Naive B cell (primary cell): ENCODE data around the gene VPS16. TPM values are rescaled to one million over a fixed set of nuclear protein-coding genes. Genes with fewer than 3 reads are reported as not detected.

ENCODE experiments used
- ATAC-seq, 2 donors: fragments of 150-1000 bp; cut with Tn5 transposase; 2 replicates each; pipeline ENCODE4 v1.10.0; 2021; ENCODE audit warnings: low read depth in 2 of 2, mild to moderate bottlenecking in 2 of 2, moderate library complexity in 2 of 2
- DNase-seq: peaks from one replicate; pipeline ENCODE4 v3.0.0; 2022
- H3K27ac Mint-ChIP-seq, 6 donors: one replicate each; pipeline ENCODE4 v1.8.0; 2020 to 2022; ENCODE audit warnings: mild to moderate bottlenecking in 6 of 6, mixed read lengths in 6 of 6, moderate library complexity in 5 of 6, inconsistent platforms in 2 of 6
- H3K27me3 Mint-ChIP-seq, 3 donors: one replicate each; pipeline ENCODE4 v1.8.0; 2021 to 2022; ENCODE audit warnings: mixed read lengths in 3 of 3, mild to moderate bottlenecking in 1 of 3
- H3K36me3 Mint-ChIP-seq, 2 donors: one replicate each; pipeline ENCODE4 v1.8.0; 2020 to 2022; ENCODE audit warnings: mixed read lengths in 2 of 2, inconsistent platforms in 1 of 2, mild to moderate bottlenecking in 1 of 2
- H3K4me1 Mint-ChIP-seq, 3 donors: one replicate each; pipeline ENCODE4 v1.8.0; 2020 to 2022; ENCODE audit warnings: mixed read lengths in 3 of 3, inconsistent platforms in 1 of 3, mild to moderate bottlenecking in 1 of 3, moderate library complexity in 1 of 3
- H3K4me3 Mint-ChIP-seq, 8 donors: one replicate each; pipeline ENCODE4 v1.8.0; 2020 to 2022; ENCODE audit warnings: mild to moderate bottlenecking in 8 of 8, mixed read lengths in 8 of 8, moderate library complexity in 8 of 8, inconsistent platforms in 2 of 8
- H3K9me3 Mint-ChIP-seq, 7 donors: one replicate each; pipeline ENCODE4 v1.8.0; 2020 to 2022; ENCODE audit warnings: mixed read lengths in 7 of 7, mild to moderate bottlenecking in 5 of 7, inconsistent platforms in 2 of 7, moderate library complexity in 1 of 7
- polyA plus RNA-seq, 6 donors: library from polyadenylated mRNA; unstranded; fragments of 300-500 nt; fragmentation: Illumina TruSeq; gene quantifications; one replicate each; pipeline ENCODE4 v1.2.3, GENCODE V29; 2021; ENCODE audit warnings: low read depth in 6 of 6

Gene VPS16
- polyA plus RNA-seq, 6 donors from 2014 or later = 23.2 to 36.6 (median 29.1) TPM

- Mint-ChIP-seq H3K4me1 (peaks cover 22 to 29% (median 26%) of the 10 kb centered on the region in 3 donors), H3K9me3 (no peaks in the 10 kb centered on the region), H3K27ac (peak overlapping the region in 1 of 6 donors; percentile 20), H3K27me3 (no peaks in the 10 kb centered on the region), H3K36me3 (no peaks in the 10 kb centered on the region), H3K4me3 (no peak overlapping the region)
- DNase-seq = no peak
- no peak for ATAC-seq
These were observed 7.3 kb downstream of the VPS16 start for GRCh38 chr20:2847802-2848201.

GRCh38 chr20:2849529-2849928, 9.0 kb downstream of the VPS16 start:
- Mint-ChIP-seq H3K4me3 (no peak overlapping the region), H3K27ac (no peak overlapping the region), H3K27me3 (no peaks in the 10 kb centered on the region), H3K9me3 (no peaks in the 10 kb centered on the region), H3K4me1 (peaks cover 23 to 27% (median 25%) of the 10 kb centered on the region in 3 donors), H3K36me3 (no peaks in the 10 kb centered on the region)
- DNase-seq (no peak), ATAC-seq (no peak)

- H3K4me3 Mint-ChIP-seq = no peak overlapping the region
- no peaks in the 10 kb centered on the region for H3K9me3 Mint-ChIP-seq
- peak overlapping the region in 2 of 6 donors; percentile 33 to 67 for H3K27ac Mint-ChIP-seq
- H3K36me3 Mint-ChIP-seq = no peaks in the 10 kb centered on the region
- no peaks in the 10 kb centered on the region for H3K27me3 Mint-ChIP-seq
- H3K4me1 Mint-ChIP-seq = peaks cover 16 to 20% (median 17%) of the 10 kb centered on the region in 3 donors
- ATAC-seq (no peak), DNase-seq (no peak)
These were observed 10.5 kb downstream of the VPS16 start for GRCh38 chr20:2851086-2851485.

- Mint-ChIP-seq H3K4me1 (peaks cover 0 to 6% (median 3%) of the 10 kb centered on the region in 3 donors), H3K27me3 (no peaks in the 10 kb centered on the region), H3K4me3 (no peak overlapping the region), H3K36me3 (peaks cover 3 to 7% of the 10 kb centered on the region in 2 donors), H3K9me3 (no peaks in the 10 kb centered on the region), H3K27ac (peak overlapping the region in 1 of 6 donors; percentile 83)
- ATAC-seq (no peak), DNase-seq (no peak)
These were observed 18.0 kb downstream of the VPS16 start for GRCh38 chr20:2858591-2858990.

- Mint-ChIP-seq H3K27me3 (no peaks in the 10 kb centered on the region), H3K9me3 (no peaks in the 10 kb centered on the region), H3K4me3 (no peak overlapping the region), H3K4me1 (peaks cover 0 to 3% (median 0%) of the 10 kb centered on the region in 3 donors), H3K27ac (no peak overlapping the region), H3K36me3 (peaks cover 3 to 7% of the 10 kb centered on the region in 2 donors)
- DNase-seq (no peak), ATAC-seq (no peak)
These were observed 19.0 kb downstream of the VPS16 start for GRCh38 chr20:2859330-2860121.

- Mint-ChIP-seq H3K9me3 (no peaks in the 10 kb centered on the region), H3K27ac (no peak overlapping the region), H3K4me3 (no peak overlapping the region), H3K27me3 (no peaks in the 10 kb centered on the region), H3K4me1 (peaks cover 0 to 9% (median 3%) of the 10 kb centered on the region in 3 donors), H3K36me3 (peaks cover 0 to 7% of the 10 kb centered on the region in 2 donors)
- ATAC-seq (no peak), DNase-seq (no peak)
These were observed 24.1 kb downstream of the VPS16 start for GRCh38 chr20:2864626-2865025.

GRCh38 chr20:2865101-2865500, 24.6 kb downstream of the VPS16 start:
- Mint-ChIP-seq H3K4me3 (no peak overlapping the region), H3K27me3 (no peaks in the 10 kb centered on the region), H3K36me3 (peaks cover 0 to 7% of the 10 kb centered on the region in 2 donors), H3K27ac (no peak overlapping the region), H3K4me1 (peaks cover 0 to 9% (median 3%) of the 10 kb centered on the region in 3 donors), H3K9me3 (no peaks in the 10 kb centered on the region)
- no peak for DNase-seq
- ATAC-seq = no peak

GRCh38 chr20:2865630-2866029, 25.1 kb downstream of the VPS16 start:
- no peaks in the 10 kb centered on the region for H3K27me3 Mint-ChIP-seq
- H3K4me3 Mint-ChIP-seq = no peak overlapping the region
- no peaks in the 10 kb centered on the region for H3K9me3 Mint-ChIP-seq
- DNase-seq (no peak), ATAC-seq (no peak)
- H3K27ac Mint-ChIP-seq = no peak overlapping the region
- H3K36me3 Mint-ChIP-seq = peaks cover 0 to 7% of the 10 kb centered on the region in 2 donors
- H3K4me1 Mint-ChIP-seq = peaks cover 0 to 9% (median 3%) of the 10 kb centered on the region in 3 donors

GRCh38 chr20:2866236-2866635, 25.7 kb downstream of the VPS16 start:
- Mint-ChIP-seq H3K4me3 (no peak overlapping the region), H3K27me3 (peaks cover 0 to 2% (median 0%) of the 10 kb centered on the region in 3 donors), H3K4me1 (peaks cover 0 to 9% (median 3%) of the 10 kb centered on the region in 3 donors), H3K9me3 (no peaks in the 10 kb centered on the region), H3K27ac (peak overlapping the region in 1 of 6 donors; percentile 44), H3K36me3 (peaks cover 0 to 3% of the 10 kb centered on the region in 2 donors)
- DNase-seq (no peak), ATAC-seq (no peak)

- H3K4me3 Mint-ChIP-seq = no peak overlapping the region
- no peaks in the 10 kb centered on the region for H3K36me3 Mint-ChIP-seq
- no peak overlapping the region for H3K27ac Mint-ChIP-seq
These were observed 26.7 kb downstream of the VPS16 start for GRCh38 chr20:2867081-2867864.

GRCh38 chr20:2869381-2869780, 28.8 kb downstream of the VPS16 start:
- no peak overlapping the region for H3K27ac Mint-ChIP-seq
- DNase-seq (no peak), ATAC-seq (no peak)
- H3K9me3 Mint-ChIP-seq = no peaks in the 10 kb centered on the region
- H3K4me3 Mint-ChIP-seq = peak overlapping the region in 1 of 8 donors; percentile 37
- H3K4me1 Mint-ChIP-seq = peaks cover 17 to 29% (median 18%) of the 10 kb centered on the region in 3 donors
- H3K27me3 Mint-ChIP-seq = peaks cover 0 to 9% (median 0%) of the 10 kb centered on the region in 3 donors
- no peaks in the 10 kb centered on the region for H3K36me3 Mint-ChIP-seq

More at GRCh38 chr20:2867081-2867864, 26.7 kb downstream of the VPS16 start:
- no peaks in the 10 kb centered on the region for H3K9me3 Mint-ChIP-seq
- H3K4me1 Mint-ChIP-seq = peaks cover 5 to 16% (median 10%) of the 10 kb centered on the region in 3 donors
- no peak for ATAC-seq
- H3K27me3 Mint-ChIP-seq = peaks cover 0 to 9% (median 0%) of the 10 kb centered on the region in 3 donors
- DNase-seq = no peak

- DNase-seq (no peak), ATAC-seq (no peak)
- Mint-ChIP-seq H3K9me3 (no peaks in the 10 kb centered on the region), H3K4me1 (peaks cover 33 to 46% (median 34%) of the 10 kb centered on the region in 3 donors), H3K4me3 (peak overlapping the region in 5 of 8 donors; percentile 45 to 98 (median 84)), H3K36me3 (no peaks in the 10 kb centered on the region), H3K27ac (no peak overlapping the region), H3K27me3 (peaks cover 0 to 9% (median 0%) of the 10 kb centered on the region in 3 donors)
These were observed 30.5 kb downstream of the VPS16 start for GRCh38 chr20:2871111-2871465.

- Mint-ChIP-seq H3K4me3 (peak overlapping the region; percentile 92 to 98 (median 96)), H3K4me1 (peaks cover 41 to 53% (median 42%) of the 10 kb centered on the region in 3 donors), H3K36me3 (no peaks in the 10 kb centered on the region), H3K9me3 (no peaks in the 10 kb centered on the region), H3K27me3 (peaks cover 0 to 9% (median 0%) of the 10 kb centered on the region in 3 donors), H3K27ac (peak overlapping the region in 2 of 6 donors; percentile 28 to 60)
- DNase-seq (no peak), ATAC-seq (no peak)
These were observed 31.3 kb downstream of the VPS16 start for GRCh38 chr20:2871661-2872458.
